Aorta (tissue), 5 donors: ENCODE data around the gene GPR162. TPM values are rescaled to one million over a fixed set of nuclear protein-coding genes. Genes with fewer than 3 reads are reported as not detected.

Experiments
- ATAC-seq: fragments of 200-7000 bp; cut with Tn5 transposase; one replicate; pipeline ENCODE4 v1.9.1; 2022; ENCODE audit warnings: moderate library complexity; ENCODE audit not compliant: low FRiP score
- DNase-seq, 2 donors: peaks; one replicate each; pipeline ENCODE4 v3.0.0-alpha.2; 2020
- H3K27ac ChIP-seq, 2 donors: one replicate each; pipeline ENCODE4 v1.5.1; 2013; ENCODE audit warnings: low read length in 2 of 2, mild to moderate bottlenecking in 2 of 2, moderate library complexity in 2 of 2, control low read depth in 1 of 2, inconsistent platforms in 1 of 2, low read depth in 1 of 2
- H3K27me3 ChIP-seq, 2 donors: one replicate each; pipeline ENCODE4 v1.6.1; 2013; ENCODE audit warnings: control low read depth in 1 of 2, low read length in 1 of 2, mild to moderate bottlenecking in 1 of 2, moderate library complexity in 1 of 2; ENCODE audit not compliant: insufficient read depth in 2 of 2, control insufficient read depth in 1 of 2
- H3K36me3 ChIP-seq, 2 donors: one replicate each; pipeline ENCODE4 v1.6.1; 2013; ENCODE audit warnings: control low read depth in 1 of 2, low read length in 1 of 2, mild to moderate bottlenecking in 1 of 2; ENCODE audit not compliant: insufficient read depth in 2 of 2, control insufficient read depth in 1 of 2
- H3K4me1 ChIP-seq, 2 donors: one replicate each; pipeline ENCODE4 v1.6.1; 2013; ENCODE audit warnings: low read length in 2 of 2, control low read depth in 1 of 2, mild to moderate bottlenecking in 1 of 2, moderate library complexity in 1 of 2; ENCODE audit not compliant: insufficient read depth in 2 of 2, control insufficient read depth in 1 of 2
- H3K4me3 ChIP-seq, 2 donors: one replicate each; pipeline ENCODE4 v1.5.1; 2013; ENCODE audit warnings: low read length in 2 of 2, control low read depth in 1 of 2, mild to moderate bottlenecking in 1 of 2
- H3K9me3 ChIP-seq: one replicate; pipeline ENCODE4 v1.6.1; 2013; ENCODE audit warnings: mild to moderate bottlenecking, low read length; ENCODE audit not compliant: control insufficient read depth
- WGBS, 2 donors: extraction: QIAGEN DNeasy Blood & Tissue Kit; methylation state at CpG; one replicate each; pipeline ENCODE4 v1.1.7; 2013; 5-methylcytosine and 5-hydroxymethylcytosine counted together
- intact Hi-C, 2 donors: fragments of 100-400 bp; cut with DNase I; formaldehyde crosslinking; loops; one replicate each; pipeline versions ENCODE4 v1.14.2 to v1.15.0; 2022
- polyA plus RNA-seq, 2 donors: library from polyadenylated mRNA; stranded (reverse); fragments of 200-250 nt; gene quantifications; one replicate each; pipeline ENCODE4 v1.2.3, GENCODE V29; 2013
- total RNA-seq, 2 donors: library from RNA; stranded (reverse); fragmentation: NEBNext Ultra II Directional; extraction: Animal tissue kit (Norgen Biotek cat#: 25700); gene quantifications; one replicate each; pipeline ENCODE4 v1.2.1, GENCODE V29; 2021
- donor health status: healthy with polysubstance abuse.
- donor health status: Bipolar disorder and iron deficiency.
- donor health status: DM: no; HTN: no; CAD: no.
- donor health status: DM: no; HTN: no; CAD: no.
- donor health status: DM: yes; HTN: yes; CAD: no.

Gene GPR162
- total and polyA plus RNA-seq, 4 donors: 4.4 to 17.2 (median 11.3) TPM

- ATAC-seq (no peak), DNase-seq (no peak)
- no peaks in the 10 kb centered on the region for H3K36me3 ChIP-seq
- intact Hi-C loops: no loop called here
- H3K27ac ChIP-seq: no peak overlapping the region
- H3K9me3 ChIP-seq: no peaks in the 10 kb centered on the region
- no peak overlapping the region for H3K4me3 ChIP-seq
- H3K4me1 ChIP-seq: no peaks in the 10 kb centered on the region
- WGBS, 2 donors: 77 to 85% methylated on average over 5 of the region's 5 CpGs
- H3K27me3 ChIP-seq: no peaks in the 10 kb centered on the region
Measured at GRCh38 chr12:6784296-6784695, 37.3 kb upstream of the GPR162 start.

GRCh38 chr12:6784761-6785160 is 36.9 kb upstream of the GPR162 start:
- Histone ChIP-seq H3K36me3 (no peaks in the 10 kb centered on the region), H3K4me1 (no peaks in the 10 kb centered on the region), H3K9me3 (no peaks in the 10 kb centered on the region), H3K27me3 (no peaks in the 10 kb centered on the region), H3K4me3 (no peak overlapping the region), H3K27ac (no peak overlapping the region)
- no peak for ATAC-seq
- no peak for DNase-seq
- intact Hi-C loops: no loop called here
- 73 to 74% methylated on average over 5 of the region's 5 CpGs for WGBS, 2 donors

- Histone ChIP-seq H3K27ac (no peak overlapping the region), H3K4me1 (no peaks in the 10 kb centered on the region), H3K27me3 (no peaks in the 10 kb centered on the region), H3K9me3 (no peaks in the 10 kb centered on the region), H3K36me3 (no peaks in the 10 kb centered on the region), H3K4me3 (no peak overlapping the region)
- DNase-seq (no peak), ATAC-seq (no peak)
- WGBS, 2 donors: 80 to 81% methylated on average over 9 of the region's 9 CpGs
- intact Hi-C loops: no loop called here
Measured at GRCh38 chr12:6786416-6787094, 35.1 kb upstream of the GPR162 start.

DNA sequence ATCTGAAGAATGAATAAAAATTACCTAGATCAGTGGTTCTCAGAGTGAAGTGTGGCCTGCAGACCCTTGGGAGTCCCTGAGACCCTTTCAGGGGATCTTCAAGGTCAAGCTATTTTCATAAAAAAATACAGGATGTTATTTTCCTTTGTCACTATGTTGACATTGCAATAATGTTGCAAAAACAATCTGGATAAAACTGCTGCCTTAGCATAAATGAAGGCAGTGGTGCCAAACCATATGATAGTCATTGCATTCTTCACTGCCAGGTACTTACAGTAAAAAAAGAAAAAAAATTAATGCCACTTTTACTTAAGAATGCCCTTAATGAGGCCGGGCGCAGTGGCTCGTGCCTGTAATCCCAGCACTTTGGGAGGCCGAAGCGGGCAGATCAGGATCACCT is 34.3 kb upstream of the GPR162 start:
- H3K9me3 ChIP-seq: no peaks in the 10 kb centered on the region
- no peaks in the 10 kb centered on the region for H3K36me3 ChIP-seq
- DNase-seq (no peak), ATAC-seq (no peak)
- no peak overlapping the region for H3K4me3 ChIP-seq
- H3K27ac ChIP-seq: no peak overlapping the region
- intact Hi-C loops: no loop called here
- no peaks in the 10 kb centered on the region for H3K27me3 ChIP-seq
- WGBS, 2 donors: 96 to 97% methylated on average over 5 of the region's 5 CpGs
- no peaks in the 10 kb centered on the region for H3K4me1 ChIP-seq

DNA sequence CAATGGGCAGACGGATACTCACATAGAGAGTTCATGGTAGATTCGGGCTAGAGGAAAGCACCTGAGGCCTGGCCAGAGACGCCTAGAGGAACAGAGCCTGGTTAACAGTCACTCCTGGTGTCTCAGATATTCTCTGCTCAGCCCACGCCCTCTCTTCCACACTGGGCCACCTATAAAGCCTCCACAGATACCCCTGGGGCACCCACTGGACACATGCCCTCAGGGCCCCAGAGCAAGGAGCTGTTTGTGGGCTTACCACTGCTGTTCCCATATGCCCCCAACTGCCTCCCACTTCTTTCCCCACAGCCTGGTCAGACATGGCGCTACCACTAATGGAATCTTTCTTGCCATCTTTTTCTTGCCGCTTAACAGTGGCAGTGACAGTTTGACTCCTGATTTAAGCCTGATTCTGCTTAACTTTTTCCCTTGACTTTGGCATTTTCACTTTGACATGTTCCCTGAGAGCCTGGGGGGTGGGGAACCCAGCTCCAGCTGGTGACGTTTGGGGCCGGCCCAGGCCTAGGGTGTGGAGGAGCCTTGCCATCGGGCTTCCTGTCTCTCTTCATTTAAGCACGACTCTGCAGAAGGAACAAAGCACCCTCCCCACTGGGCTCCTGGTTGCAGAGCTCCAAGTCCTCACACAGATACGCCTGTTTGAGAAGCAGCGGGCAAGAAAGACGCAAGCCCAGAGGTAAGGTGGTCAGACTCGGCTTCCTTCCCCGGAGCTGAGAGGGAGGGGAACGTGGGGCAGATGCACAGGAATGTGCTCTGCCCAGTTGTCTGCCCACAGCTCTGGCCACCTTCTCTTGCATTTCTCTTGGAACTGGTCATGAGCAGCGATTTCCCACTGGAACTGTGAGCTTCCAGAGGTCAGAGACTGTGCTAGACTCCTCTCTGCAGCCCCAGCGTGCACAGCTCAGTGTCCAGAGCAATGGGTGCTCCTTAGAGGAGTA is 32.4 kb upstream of the GPR162 start, which contains the start of gene CD4:
Gene CD4 (plus strand): TSS at position 557 of the 953 bp plus-strand sequence. CDS start 10,611 bp downstream, outside the sequence.
- WGBS, 2 donors: 65% methylated on average over 18 of the region's 18 CpGs

DNA sequence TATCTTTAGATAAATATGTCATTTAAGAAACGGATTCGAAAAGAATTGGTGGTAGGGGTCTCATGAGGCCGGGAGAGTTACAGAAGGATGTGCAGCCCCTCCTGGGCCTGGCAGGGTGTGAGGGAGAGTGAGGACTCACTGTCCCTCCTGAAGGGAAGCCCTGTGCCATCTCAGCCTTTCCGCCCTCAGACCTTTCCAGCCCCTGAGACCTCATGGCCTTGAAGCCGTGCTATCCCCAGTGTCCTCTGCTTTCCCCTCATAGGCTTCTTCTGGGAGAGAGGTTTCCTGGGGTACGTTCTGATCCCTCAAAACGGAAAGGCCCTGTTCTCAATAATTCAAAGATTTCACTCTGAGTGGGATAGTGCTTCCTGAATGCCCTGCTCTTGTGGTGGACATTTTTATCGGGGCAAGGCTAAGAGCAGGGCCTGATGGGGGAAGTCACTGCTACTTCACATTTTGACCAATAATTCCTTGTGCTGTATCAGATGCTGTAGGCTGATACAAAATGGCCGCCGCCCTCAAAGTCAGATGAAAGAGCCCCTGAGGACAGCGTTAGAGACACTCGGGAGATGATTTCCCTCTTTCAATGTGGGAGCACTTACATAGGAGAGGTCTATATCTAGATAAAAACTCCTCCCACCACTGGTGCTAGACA is 31.0 kb upstream of the GPR162 start:
- 87 to 91% methylated on average over 12 of the region's 12 CpGs for WGBS, 2 donors
- DNase-seq (no peak), ATAC-seq (no peak)
- Histone ChIP-seq H3K9me3 (no peaks in the 10 kb centered on the region), H3K4me3 (no peak overlapping the region), H3K27ac (no peak overlapping the region), H3K4me1 (no peaks in the 10 kb centered on the region), H3K36me3 (no peaks in the 10 kb centered on the region), H3K27me3 (no peaks in the 10 kb centered on the region)
- intact Hi-C loops: no loop called here

More for the DNA sequence above, 32.4 kb upstream of the GPR162 start, which contains the start of gene CD4:
- ATAC-seq: peak; percentile 51
- H3K36me3 ChIP-seq: no peaks in the 10 kb centered on the region
- H3K9me3 ChIP-seq: no peaks in the 10 kb centered on the region
- H3K4me1 ChIP-seq: no peaks in the 10 kb centered on the region
- intact Hi-C loops: no loop called here
- peak in 1 of 2 donors; percentile 92 for DNase-seq
- H3K27me3 ChIP-seq: no peaks in the 10 kb centered on the region
- H3K4me3 ChIP-seq: no peak within 1 kb of the TSS
- no peak within 1 kb of the TSS for H3K27ac ChIP-seq

DNA sequence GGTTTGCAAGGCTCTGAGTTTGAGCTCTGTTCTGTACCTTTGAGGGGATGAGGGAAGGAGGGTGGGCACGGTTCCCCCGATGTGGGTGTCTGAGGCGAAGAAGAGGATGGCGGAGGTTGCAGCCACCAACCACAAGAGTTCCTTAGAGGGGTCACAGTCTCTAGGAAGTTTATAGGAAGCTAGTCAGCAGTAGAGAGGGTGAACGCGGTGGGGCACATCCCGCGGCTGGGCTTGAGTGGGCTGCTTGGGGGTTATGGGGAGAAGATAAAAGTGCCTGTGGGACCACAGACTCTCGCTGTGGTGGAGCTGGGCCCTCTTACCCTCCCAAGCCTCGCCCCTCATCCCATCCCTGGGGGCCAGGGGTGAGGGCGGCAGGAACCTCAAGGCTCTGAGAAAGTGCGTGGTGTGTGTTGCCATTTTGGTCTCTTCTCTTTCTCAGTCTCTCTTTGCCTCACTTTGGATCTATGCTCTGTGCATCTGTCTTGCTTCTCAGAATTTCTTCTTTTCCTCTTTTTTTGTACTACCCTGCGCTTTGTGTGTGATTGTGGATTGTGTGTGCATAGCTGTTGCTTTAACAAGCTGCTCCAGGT is 29.6 kb upstream of the GPR162 start:
- no peak for ATAC-seq

DNA sequence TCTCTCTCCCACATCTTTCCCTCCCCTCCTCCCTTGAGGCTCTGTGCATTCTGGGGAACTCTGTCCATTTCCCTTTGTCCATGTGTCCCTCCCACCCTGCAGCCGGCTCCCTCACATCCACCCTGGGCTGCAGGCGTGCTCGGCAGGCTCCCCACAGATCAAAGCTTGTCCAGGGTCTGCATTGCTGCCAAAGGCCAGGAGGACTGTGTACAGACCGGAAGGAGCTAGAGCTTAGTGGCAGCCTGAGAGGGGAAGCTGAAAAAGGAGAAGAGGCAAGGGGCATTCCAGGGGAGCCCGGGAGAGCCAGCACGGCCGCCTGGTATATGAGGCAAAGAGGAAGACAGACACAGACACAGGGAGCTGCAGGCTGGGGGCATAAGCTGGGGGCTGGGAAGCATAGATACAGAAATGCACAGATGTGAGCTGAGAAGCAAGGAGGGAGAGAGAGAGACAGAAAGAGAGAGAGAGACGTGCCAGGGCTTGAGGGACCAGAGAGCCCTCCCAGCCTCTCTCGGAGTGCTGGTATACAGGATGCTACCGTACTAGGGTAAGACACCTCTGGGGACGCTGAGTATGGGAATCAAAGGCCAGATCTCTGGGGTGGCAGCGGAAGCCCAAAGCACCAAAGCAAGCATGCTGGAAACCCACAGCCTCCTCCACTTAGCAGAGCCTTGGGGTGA is 29.0 kb upstream of the GPR162 start:
- intact Hi-C loops: no loop called here
- Histone ChIP-seq H3K9me3 (no peaks in the 10 kb centered on the region), H3K4me1 (no peaks in the 10 kb centered on the region), H3K27ac (no peak overlapping the region), H3K27me3 (no peaks in the 10 kb centered on the region), H3K36me3 (no peaks in the 10 kb centered on the region), H3K4me3 (no peak overlapping the region)
- ATAC-seq: peak; percentile 58
- 19 to 32% methylated on average over 12 of the region's 12 CpGs for WGBS, 2 donors
- DNase-seq: peak in 1 of 2 donors; percentile 82

More for the DNA sequence above, 29.6 kb upstream of the GPR162 start:
- no peaks in the 10 kb centered on the region for H3K36me3 ChIP-seq
- no peak overlapping the region for H3K27ac ChIP-seq
- intact Hi-C loops: no loop called here
- 86 to 92% methylated on average over 12 to 13 of the region's 13 CpGs for WGBS, 2 donors
- no peaks in the 10 kb centered on the region for H3K27me3 ChIP-seq
- no peak for DNase-seq
- H3K9me3 ChIP-seq: no peaks in the 10 kb centered on the region
- no peak overlapping the region for H3K4me3 ChIP-seq
- no peaks in the 10 kb centered on the region for H3K4me1 ChIP-seq
